IMR-90 (cell line): ENCODE data around the gene CNOT3. TPM values are rescaled to one million over a fixed set of nuclear protein-coding genes. Genes with fewer than 3 reads are reported as not detected.

ENCODE experiments used
- ATAC-seq: fragments of 200-7000 bp; cut with Tn5 transposase; 2 replicates; pipeline ENCODE4 v1.9.1; 2020; ENCODE audit warnings: low read depth, mild to moderate bottlenecking, moderate library complexity
- BruUV-seq: library from RNA; stranded (reverse); fragments of 400-500 nt; replicated peaks from 2 replicates; lab custom pipeline; 2021; lab: Mats Ljungman, UMichigan
- CTCF ChIA-PET: fragments of 300-600 bp; formaldehyde crosslinking; extraction: SDS; loops from one replicate; lab custom pipeline; 2021; ENCODE audit warnings: antibody characterized with exemption; lab: Yijun Ruan, JAX
- POLR2A ChIA-PET: fragments of 300-600 bp; sonication (Branson Sonifier 250); formaldehyde crosslinking; loops from one replicate; lab custom pipeline; 2022; ENCODE audit warnings: antibody characterized with exemption; ENCODE audit not compliant: unreplicated experiment; lab: Charles Lee
- DNase-seq: peaks from one replicate; pipeline ENCODE4 v3.0.0; 2013
- H2AFZ ChIP-seq: replicated peaks from 2 replicates; pipeline ENCODE3; 2013; ENCODE audit warnings: low read length, mild to moderate bottlenecking; ENCODE audit not compliant: poor library complexity
- H2AK5ac ChIP-seq: 2 replicates; pipeline ENCODE4 v1.6.1; 2013; ENCODE audit warnings: low read depth, low read length, inconsistent platforms
- H2AK9ac ChIP-seq: replicated peaks from 2 replicates; pipeline ENCODE3; 2013; ENCODE audit warnings: mild to moderate bottlenecking, low read depth, low read length, moderate library complexity; ENCODE audit not compliant: poor library complexity
- H2BK120ac ChIP-seq: 2 replicates; pipeline ENCODE4 v1.6.1; 2013; ENCODE audit warnings: low read depth, low read length, inconsistent platforms
- H2BK15ac ChIP-seq: 3 replicates; pipeline ENCODE4 v1.6.1; 2013; ENCODE audit warnings: low read depth, low read length, inconsistent platforms
- H2BK20ac ChIP-seq: 2 replicates; pipeline ENCODE4 v1.6.1; 2013; ENCODE audit warnings: low read depth, mild to moderate bottlenecking, inconsistent platforms, low read length, moderate library complexity
- H2BK5ac ChIP-seq: 2 replicates; pipeline ENCODE4 v1.6.1; 2013; ENCODE audit warnings: mild to moderate bottlenecking, low read depth, low read length, inconsistent platforms; ENCODE audit not compliant: poor library complexity, severe bottlenecking
- H3K14ac ChIP-seq: replicated peaks from 2 replicates; pipeline ENCODE4 v1.6.1; 2013; ENCODE audit warnings: low read depth, low read length, inconsistent platforms
- H3K18ac ChIP-seq: 2 replicates; pipeline ENCODE4 v1.6.1; 2013; ENCODE audit warnings: low read depth, low read length, control low read depth
- H3K23ac ChIP-seq: 2 replicates; pipeline ENCODE4 v1.6.1; 2013; ENCODE audit warnings: low read depth, low read length, inconsistent platforms
- H3K27ac ChIP-seq: 2 replicates; pipeline ENCODE4 v1.5.1; 2013; ENCODE audit warnings: mild to moderate bottlenecking, control low read depth, low read length; ENCODE audit not compliant: insufficient read depth
- H3K27me3 ChIP-seq: 2 replicates; pipeline ENCODE4 v1.6.1; 2013; ENCODE audit warnings: low read length; ENCODE audit not compliant: control insufficient read depth, insufficient read depth
- H3K36me3 ChIP-seq: 2 replicates; pipeline ENCODE4 v1.6.1; 2013; ENCODE audit warnings: low read length, mixed read lengths; ENCODE audit not compliant: control insufficient read depth, insufficient read depth
- H3K4ac ChIP-seq: 2 replicates; pipeline ENCODE4 v1.6.1; 2013; ENCODE audit warnings: low read depth, low read length, inconsistent platforms
- H3K4me1 ChIP-seq: 2 replicates; pipeline ENCODE4 v1.6.1; 2013; ENCODE audit warnings: low read length, mixed read lengths; ENCODE audit not compliant: control insufficient read depth, insufficient read depth
- H3K4me2 ChIP-seq: 2 replicates; pipeline ENCODE4 v1.6.1; 2013; ENCODE audit warnings: low read depth, mild to moderate bottlenecking, control low read depth, low read length, moderate library complexity
- H3K4me3 ChIP-seq: 2 replicates; pipeline ENCODE4 v1.5.1; 2013; ENCODE audit warnings: low read depth, mild to moderate bottlenecking, control low read depth, low read length, moderate library complexity; ENCODE audit not compliant: insufficient read depth
- H3K56ac ChIP-seq: 2 replicates; pipeline ENCODE4 v1.6.1; 2013; ENCODE audit warnings: low read length, inconsistent platforms; ENCODE audit not compliant: insufficient read depth; ENCODE audit errors: extremely low read depth
- H3K79me1 ChIP-seq, 2 experiments: 2 replicates each; pipeline ENCODE4 v1.6.1; 2013; ENCODE audit warnings: low read length in 2 of 2, inconsistent platforms in 1 of 2, low read depth in 1 of 2
- H3K9ac ChIP-seq: 2 replicates; pipeline ENCODE4 v1.6.1; 2013; ENCODE audit warnings: low read depth, low read length, control low read depth
- H3K9me1 ChIP-seq: 2 replicates; pipeline ENCODE4 v1.6.1; 2013; ENCODE audit warnings: low read length, inconsistent platforms; ENCODE audit not compliant: insufficient read depth
- H3K9me3 ChIP-seq: 2 replicates; pipeline ENCODE4 v1.6.1; 2013; ENCODE audit warnings: low read length; ENCODE audit not compliant: control insufficient read depth, insufficient read depth
- H4K20me1 ChIP-seq: 2 replicates; pipeline ENCODE4 v1.6.1; 2013; ENCODE audit warnings: low read length, inconsistent platforms; ENCODE audit not compliant: insufficient read depth
- H4K5ac ChIP-seq: 2 replicates; pipeline ENCODE4 v1.6.1; 2013; ENCODE audit warnings: mild to moderate bottlenecking, low read depth, low read length, control low read depth
- H4K8ac ChIP-seq, 2 experiments: 2 replicates each; pipeline ENCODE4 v1.6.1; 2013; ENCODE audit warnings: low read depth in 2 of 2, low read length in 2 of 2, control low read depth in 1 of 2, inconsistent platforms in 1 of 2
- H4K91ac ChIP-seq: 2 replicates; pipeline ENCODE4 v1.6.1; 2013; ENCODE audit warnings: low read depth, low read length, inconsistent platforms; ENCODE audit not compliant: insufficient read depth
- BHLHE40 ChIP-seq: fragments of 150-350 bp; IDR thresholded peaks from 2 replicates; pipeline ENCODE4 v1.6.1; 2016; ENCODE audit warnings: mild to moderate bottlenecking, low read depth, low read length
- CEBPB ChIP-seq: IDR thresholded peaks from 2 replicates; pipeline ENCODE4 v1.6.1; 2012; ENCODE audit warnings: low read depth, low read length, improper control_type of control experiment
- CHD1 ChIP-seq: IDR thresholded peaks from 2 replicates; pipeline ENCODE4 v1.6.1; 2012; ENCODE audit warnings: low read depth, low read length, improper control_type of control experiment
- CTCF ChIP-seq: conservative IDR thresholded peaks from 2 replicates; pipeline ENCODE4 v1.5.1; 2012; ENCODE audit warnings: mild to moderate bottlenecking, low read depth, low read length, improper control_type of control experiment
- ELK1 ChIP-seq: fragments of 150-350 bp; IDR thresholded peaks from 2 replicates; pipeline ENCODE4 v1.6.1; 2016; ENCODE audit warnings: low read depth, mild to moderate bottlenecking, low read length, moderate library complexity, borderline replicate concordance
- MAFK ChIP-seq: IDR thresholded peaks from 2 replicates; pipeline ENCODE4 v1.6.1; 2012; ENCODE audit warnings: low read depth, low read length, improper control_type of control experiment
- MAZ ChIP-seq: IDR thresholded peaks from 2 replicates; pipeline ENCODE4 v1.6.1; 2012; ENCODE audit warnings: low read depth, mild to moderate bottlenecking, low read length, improper control_type of control experiment, moderate library complexity, borderline replicate concordance
- NFE2L2 ChIP-seq: fragments of 150-350 bp; IDR thresholded peaks from 2 replicates; pipeline ENCODE4 v1.6.1; 2016; ENCODE audit warnings: low read depth, mild to moderate bottlenecking, low read length
- POLR2A ChIP-seq: IDR thresholded peaks from 2 replicates; pipeline ENCODE4 v1.6.1; 2012; ENCODE audit warnings: mild to moderate bottlenecking, low read depth, low read length
- RAD21 ChIP-seq: IDR thresholded peaks from 2 replicates; pipeline ENCODE4 v1.6.1; 2012; ENCODE audit warnings: low read length, improper control_type of control experiment
- RCOR1 ChIP-seq: IDR thresholded peaks from 2 replicates; pipeline ENCODE4 v1.6.1; 2012; ENCODE audit warnings: mild to moderate bottlenecking, low read length, improper control_type of control experiment; ENCODE audit not compliant: insufficient replicate concordance
- RFX5 ChIP-seq: IDR thresholded peaks from 2 replicates; pipeline ENCODE4 v1.8.0; 2012; ENCODE audit warnings: low read depth, mild to moderate bottlenecking, low read length, moderate library complexity
- SMC3 ChIP-seq: fragments of 150-350 bp; IDR thresholded peaks from 2 replicates; pipeline ENCODE4 v1.6.1; 2016; ENCODE audit warnings: low read depth, mild to moderate bottlenecking, antibody characterized with exemption, low read length, moderate library complexity
- USF2 ChIP-seq: fragments of 150-350 bp; IDR thresholded peaks from 2 replicates; pipeline ENCODE4 v1.6.1; 2017; ENCODE audit warnings: mild to moderate bottlenecking, antibody characterized with exemption, low read length, low read depth
- WGBS, 2 experiments: methylation state at CpG; one replicate each; pipeline versions ENCODE4 v1.1.5 to v1.1.7; 2013; ENCODE audit warnings: missing lambda C conversion rate in 2 of 2; ENCODE audit not compliant: insufficient read length in 1 of 2; ENCODE audit errors: extremely low coverage in 2 of 2; 5-methylcytosine and 5-hydroxymethylcytosine counted together
- dilution Hi-C: fragments of 300-500 bp; cut with HindIII; formaldehyde crosslinking; loops from one replicate; pipeline ENCODE4 v1.14.3; 2018; ENCODE audit warnings: low sequenced_read_pairs; ENCODE audit not compliant: unreplicated experiment
- in situ Hi-C: fragments of 300-500 bp; cut with MboI; formaldehyde crosslinking; loops from 3 replicates; pipeline ENCODE4 v1.14.3; 2019; ENCODE audit warnings: low sequenced_read_pairs, inconsistent platforms, mixed read lengths
- intact Hi-C: fragments of 100-400 bp; cut with micrococcal nuclease; formaldehyde crosslinking; loops from 2 replicates; pipeline ENCODE4 v1.10.0; 2022
- polyA plus RNA-seq, 3 experiments: library from polyadenylated mRNA; depleted of rRNA; stranded (reverse); fragments of >200 nt; gene quantifications; 2 replicates each; pipeline ENCODE4 v1.2.3, GENCODE V29; 2012; ENCODE audit warnings: low replicate concordance in 1 of 3
- total RNA-seq: library from RNA; depleted of rRNA; stranded (reverse); fragments of >200 nt; gene quantifications from 2 replicates; pipeline ENCODE4 v1.2.3, GENCODE V29; 2012

CNOT3 gene
- total and polyA plus RNA-seq, 2 of the 4 experiments (the other 2 are of a cell fraction): 5.4 to 26.7 TPM

- Histone ChIP-seq H3K56ac (no peak overlapping the region), H3K4me3 (no peak overlapping the region), H2BK120ac (no peak overlapping the region), H3K9me3 (no peaks in the 10 kb centered on the region), H3K18ac (no peak overlapping the region), H4K20me1 (peaks cover 16% of the 10 kb centered on the region), H3K4me1 (peaks cover 3% of the 10 kb centered on the region), H3K14ac (no peak overlapping the region), H2BK15ac (no peak overlapping the region), H3K4me2 (no peak overlapping the region), H2BK5ac (no peak overlapping the region), H2AK9ac (no peak overlapping the region), H3K79me1 (peaks cover 16 to 43% of the 10 kb centered on the region in 2 experiments), H4K91ac (no peak overlapping the region), H3K9me1 (peaks cover 3% of the 10 kb centered on the region; the same call in 1 of the 2 replicates), H3K27ac (no peak overlapping the region), H3K27me3 (no peaks in the 10 kb centered on the region), H3K9ac (no peak overlapping the region), H3K4ac (no peak overlapping the region), H3K36me3 (peaks cover 25% of the 10 kb centered on the region), H4K8ac (no peak overlapping the region), H2AK5ac (no peak overlapping the region; the same call in 1 of the 2 replicates), H3K23ac (no peak overlapping the region), H2BK20ac (no peak overlapping the region), H4K5ac (no peak overlapping the region), H2AFZ (no peak overlapping the region)
- in situ Hi-C loops (no loop called here), dilution Hi-C loops (no loop called here), intact Hi-C loops (no loop called here)
- ATAC-seq: no peak
- ChIA-PET CTCF (no interaction called here), POLR2A (no interaction called here)
- TF ChIP-seq CHD1 (no peak), MAFK (no peak), CEBPB (no peak), RAD21 (no peak), CTCF (no peak), MAZ (no peak), ELK1 (no peak), NFE2L2 (no peak), RFX5 (no peak), RCOR1 (no peak), USF2 (no peak), BHLHE40 (no peak), SMC3 (no peak), POLR2A (no peak)
- BruUV-seq: TSS peak; percentile 20
- WGBS, 2 experiments: 83% methylated on average over 4 of the region's 11 CpGs; no CpG with 5 or more reads in 1 of the 2 experiments
- DNase-seq: no peak
Observed at GRCh38 chr19:54186934-54187381, 49.4 kb downstream of the CNOT3 start.
